GM06990 (cell line): ENCODE data around the gene JAM3.

ENCODE experiments used
- DNase-seq: peaks from one replicate; pipeline ENCODE4 v3.0.0-alpha.2; 2011; ENCODE audit not compliant: insufficient read length; ENCODE audit errors: extremely low read depth
- H3K27me3 ChIP-seq: replicated peaks from 2 replicates; pipeline ENCODE4 v1.6.0; 2011; ENCODE audit warnings: low read length; ENCODE audit not compliant: control insufficient read depth, insufficient read depth
- H3K36me3 ChIP-seq: 2 replicates; pipeline ENCODE4 v1.5.1; 2011; ENCODE audit warnings: low read length; ENCODE audit not compliant: control insufficient read depth, insufficient read depth
- H3K4me3 ChIP-seq: replicated peaks from 2 replicates; pipeline ENCODE4 v1.5.1; 2011; ENCODE audit warnings: low read depth, mild to moderate bottlenecking, control low read depth, low read length
- CTCF ChIP-seq: IDR thresholded peaks from 2 replicates; pipeline ENCODE4 v1.5.1; 2011; ENCODE audit warnings: low read length, control low read depth, mild to moderate bottlenecking, inconsistent platforms; ENCODE audit not compliant: insufficient read depth, poor library complexity, severe bottlenecking

Gene JAM3

GRCh38 chr11:134034496-134035381, 34.1 kb upstream of the JAM3 start:
- no peak for DNase-seq
- peaks cover 2% of the 10 kb centered on the region for H3K27me3 ChIP-seq
- H3K4me3 ChIP-seq = no peak overlapping the region
- no peaks in the 10 kb centered on the region for H3K36me3 ChIP-seq
- TF ChIP-seq CTCF = no peak

GRCh38 chr11:134036492-134037045, 32.3 kb upstream of the JAM3 start:
- DNase-seq = no peak
- Histone ChIP-seq H3K27me3 (peaks cover 2% of the 10 kb centered on the region), H3K36me3 (no peaks in the 10 kb centered on the region), H3K4me3 (peak overlapping the region; percentile 59)
- TF ChIP-seq CTCF = no peak

- Histone ChIP-seq H3K27me3 (peaks cover 4% of the 10 kb centered on the region), H3K4me3 (peak overlapping the region; percentile 59), H3K36me3 (no peaks in the 10 kb centered on the region)
- no peak for TF ChIP-seq CTCF
- peak; percentile 45 for DNase-seq
These were observed 31.6 kb upstream of the JAM3 start for GRCh38 chr11:134037046-134037908.

- no peaks in the 10 kb centered on the region for H3K36me3 ChIP-seq
- TF ChIP-seq CTCF = no peak
- peaks cover 1% of the 10 kb centered on the region for H3K27me3 ChIP-seq
- no peak overlapping the region for H3K4me3 ChIP-seq
- no peak for DNase-seq
These were observed 29.9 kb upstream of the JAM3 start for GRCh38 chr11:134038897-134039470.

- Histone ChIP-seq H3K27me3 (peaks cover 1% of the 10 kb centered on the region), H3K36me3 (no peaks in the 10 kb centered on the region), H3K4me3 (no peak overlapping the region)
- TF ChIP-seq CTCF = no peak
- no peak for DNase-seq
These were observed 29.0 kb upstream of the JAM3 start for GRCh38 chr11:134039726-134040385.
